SK-N-MC (cell line): ENCODE data around the gene RNF14.
A peak's percentile ranks its signal among the peaks of the same experiment; 100 is the strongest.

Source experiments
- EZH2 ChIP-seq: fragments of 200-600 bp; sonication (generic); IDR thresholded peaks from one replicate; pipeline ENCODE4 v1.6.1; 2017; ENCODE audit warnings: antibody characterized with exemption
- FOXP2 ChIP-seq: optimal IDR thresholded peaks from 2 replicates; pipeline ENCODE3; 2011; ENCODE audit warnings: mild to moderate bottlenecking, moderate library complexity; ENCODE audit not compliant: insufficient read depth; ENCODE audit errors: extremely low read length, control extremely low read depth

DNA sequence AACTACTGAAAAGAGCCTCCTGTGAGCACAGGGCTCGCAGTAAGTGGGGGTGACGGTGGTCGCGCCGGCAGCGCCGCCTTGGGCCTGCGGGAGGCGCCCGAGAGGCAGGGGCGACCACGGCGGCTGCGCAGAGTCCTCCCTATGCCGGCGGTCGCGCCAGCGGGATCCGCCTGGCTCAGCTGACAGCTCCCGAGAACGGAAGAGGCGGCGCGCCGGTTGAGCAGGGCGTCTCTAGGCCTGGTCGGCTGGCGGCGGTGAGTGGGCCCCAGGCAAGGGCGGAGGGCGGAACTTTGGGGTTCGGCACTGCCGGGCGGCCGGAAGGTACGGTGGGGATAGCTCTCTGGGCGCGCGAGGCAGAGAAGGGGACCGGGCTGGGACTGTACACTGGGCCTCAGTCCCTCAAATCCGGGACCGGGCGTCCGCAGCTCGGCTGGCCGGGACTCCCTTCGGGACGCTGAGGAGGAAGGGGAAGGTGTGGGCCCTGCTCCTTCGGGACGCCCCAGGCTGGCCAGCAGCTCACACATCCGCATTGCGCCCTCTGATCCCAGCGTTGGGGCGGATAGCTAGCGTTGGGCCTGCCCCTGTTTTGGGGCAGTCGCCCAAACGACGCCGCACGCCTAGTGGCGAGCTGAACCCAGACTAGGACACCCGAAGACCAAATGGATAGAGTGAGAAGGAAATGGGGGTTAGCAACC lies at the start of gene RNF14:
- peak; percentile 70 for TF ChIP-seq FOXP2
- TF ChIP-seq EZH2 = no peak
